MCF 10A (cell line): ENCODE results near the gene LINC01488. TPM values are rescaled to one million over a fixed set of nuclear protein-coding genes. Genes with fewer than 3 reads are reported as not detected.

ENCODE experiments used
- BruUV-seq: library from RNA; stranded (reverse); fragments of 400-500 nt; replicated peaks from 2 replicates; lab custom pipeline; 2021; lab: Mats Ljungman, UMichigan
- CTCF ChIA-PET: fragments of 300-600 bp; sonication (Branson Sonifier 250); formaldehyde crosslinking; extraction: SDS; loops from one replicate; lab custom pipeline; 2021; ENCODE audit warnings: antibody characterized with exemption, inconsistent platforms; lab: Yijun Ruan, JAX
- POLR2A ChIA-PET: fragments of 300-600, 350-650 bp; sonication (Branson Sonifier 250); formaldehyde crosslinking; extraction: SDS; loops from one replicate; lab custom pipeline; 2020; ENCODE audit warnings: antibody characterized with exemption, inconsistent platforms; lab: Yijun Ruan, JAX
- DNase-seq: peaks from one replicate; pipeline ENCODE4 v3.0.0-alpha.2; 2018; ENCODE audit not compliant: unreplicated experiment
- H3K27ac Mint-ChIP-seq: one replicate; pipeline ENCODE4 v1.8.0; 2022; ENCODE audit warnings: mild to moderate bottlenecking, low read depth, mixed read lengths; ENCODE audit not compliant: unreplicated experiment
- H3K27me3 Mint-ChIP-seq: one replicate; pipeline ENCODE4 v1.8.0; 2022; ENCODE audit warnings: mixed read lengths; ENCODE audit not compliant: insufficient read depth, unreplicated experiment
- H3K36me3 Mint-ChIP-seq: one replicate; pipeline ENCODE4 v1.8.0; 2022; ENCODE audit warnings: mild to moderate bottlenecking, moderate library complexity, mixed read lengths; ENCODE audit not compliant: insufficient read depth, unreplicated experiment
- H3K4me1 Mint-ChIP-seq: one replicate; pipeline ENCODE4 v1.8.0; 2022; ENCODE audit warnings: mixed read lengths; ENCODE audit not compliant: insufficient read depth, unreplicated experiment
- H3K4me3 Mint-ChIP-seq: one replicate; pipeline ENCODE4 v1.8.0; 2022; ENCODE audit warnings: mild to moderate bottlenecking, moderate library complexity, mixed read lengths; ENCODE audit not compliant: unreplicated experiment
- H3K9me3 Mint-ChIP-seq: one replicate; pipeline ENCODE4 v1.8.0; 2022; ENCODE audit warnings: mixed read lengths; ENCODE audit not compliant: unreplicated experiment
- intact Hi-C: fragments of 100-400 bp; cut with micrococcal nuclease; formaldehyde crosslinking; loops from 2 replicates; pipeline ENCODE4 v1.14.1; 2022
- total RNA-seq: library from RNA; stranded (reverse); gene quantifications from 2 replicates; pipeline ENCODE4 v1.2.3, GENCODE V29; 2022
- TF ChIP-seq, protein P1 (sequence below): fragments of 200-600 bp; IDR thresholded peaks from one replicate; pipeline ENCODE4 v1.8.0; 2022; ENCODE audit warnings: antibody characterized with exemption, mild to moderate bottlenecking; ENCODE audit not compliant: unreplicated experiment

LINC01488 gene
- total RNA-seq, 1 experiment from 2014 or later: not detected

DNA sequence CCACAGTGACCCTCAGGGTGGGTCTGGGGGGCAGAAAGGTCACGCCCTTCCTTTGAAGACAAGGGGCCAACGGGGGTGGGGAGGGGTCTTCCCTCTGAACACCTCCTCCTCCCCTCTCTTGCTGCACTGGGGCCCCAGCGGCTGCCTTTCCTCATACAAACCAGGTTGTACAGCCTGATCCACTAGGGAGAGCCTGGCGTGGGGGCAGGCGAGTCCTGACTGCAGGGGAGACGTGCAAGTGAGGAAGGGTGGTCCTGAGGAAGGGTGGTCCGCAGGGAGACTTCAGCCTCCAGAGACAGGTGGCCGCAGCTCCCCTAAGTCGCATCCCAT is 43.6 kb upstream of the LINC01488 start:
- Mint-ChIP-seq H3K36me3 (no peaks in the 10 kb centered on the region), H3K4me3 (no peak overlapping the region), H3K27me3 (no peaks in the 10 kb centered on the region), H3K9me3 (no peaks in the 10 kb centered on the region), H3K4me1 (peaks cover 19% of the 10 kb centered on the region), H3K27ac (no peak overlapping the region)
- intact Hi-C loops: no loop called here
- TF ChIP-seq, protein P1, sequence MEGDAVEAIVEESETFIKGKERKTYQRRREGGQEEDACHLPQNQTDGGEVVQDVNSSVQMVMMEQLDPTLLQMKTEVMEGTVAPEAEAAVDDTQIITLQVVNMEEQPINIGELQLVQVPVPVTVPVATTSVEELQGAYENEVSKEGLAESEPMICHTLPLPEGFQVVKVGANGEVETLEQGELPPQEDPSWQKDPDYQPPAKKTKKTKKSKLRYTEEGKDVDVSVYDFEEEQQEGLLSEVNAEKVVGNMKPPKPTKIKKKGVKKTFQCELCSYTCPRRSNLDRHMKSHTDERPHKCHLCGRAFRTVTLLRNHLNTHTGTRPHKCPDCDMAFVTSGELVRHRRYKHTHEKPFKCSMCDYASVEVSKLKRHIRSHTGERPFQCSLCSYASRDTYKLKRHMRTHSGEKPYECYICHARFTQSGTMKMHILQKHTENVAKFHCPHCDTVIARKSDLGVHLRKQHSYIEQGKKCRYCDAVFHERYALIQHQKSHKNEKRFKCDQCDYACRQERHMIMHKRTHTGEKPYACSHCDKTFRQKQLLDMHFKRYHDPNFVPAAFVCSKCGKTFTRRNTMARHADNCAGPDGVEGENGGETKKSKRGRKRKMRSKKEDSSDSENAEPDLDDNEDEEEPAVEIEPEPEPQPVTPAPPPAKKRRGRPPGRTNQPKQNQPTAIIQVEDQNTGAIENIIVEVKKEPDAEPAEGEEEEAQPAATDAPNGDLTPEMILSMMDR: no peak
- no peak for DNase-seq
- no TSS peak for BruUV-seq
- ChIA-PET CTCF (no interaction called here), POLR2A (no interaction called here)

DNA sequence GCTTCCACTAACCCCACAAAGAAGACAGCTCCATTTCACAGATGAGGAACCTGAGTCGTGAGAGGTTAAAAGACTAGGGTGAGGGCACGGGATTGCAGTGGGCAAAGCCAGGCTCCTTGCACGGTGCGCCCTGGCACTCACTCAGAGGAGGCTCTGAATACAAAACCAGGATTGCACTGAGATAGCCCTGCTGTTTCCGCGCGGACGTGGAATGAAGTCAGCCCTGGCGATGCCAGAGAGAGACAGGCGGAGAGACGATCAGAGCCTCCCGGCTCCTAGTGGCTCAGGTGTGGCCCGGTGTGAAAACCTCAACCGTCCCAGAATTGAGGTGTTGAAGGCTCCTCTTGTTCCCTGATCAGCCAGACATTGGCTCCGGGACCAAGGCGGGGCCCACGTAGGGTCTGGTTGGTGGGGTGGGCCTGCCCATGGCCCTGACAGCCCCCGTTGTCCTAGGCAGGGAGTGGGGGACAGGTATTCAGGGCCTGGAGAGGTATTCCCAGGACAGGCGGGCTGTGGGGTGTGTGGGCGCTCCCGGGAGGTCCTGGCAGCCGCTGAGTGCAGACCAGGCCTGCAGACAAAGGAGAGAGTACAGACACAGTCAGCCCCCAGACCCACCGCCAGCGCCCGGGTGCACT is 43.1 kb upstream of the LINC01488 start:
- H3K4me3 Mint-ChIP-seq: no peak overlapping the region
- peaks cover 19% of the 10 kb centered on the region for H3K4me1 Mint-ChIP-seq
- DNase-seq: no peak
- intact Hi-C loops: no loop called here
- ChIA-PET CTCF (no interaction called here), POLR2A (no interaction called here)
- H3K27ac Mint-ChIP-seq: no peak overlapping the region
- H3K9me3 Mint-ChIP-seq: no peaks in the 10 kb centered on the region
- H3K36me3 Mint-ChIP-seq: no peaks in the 10 kb centered on the region
- BruUV-seq: no TSS peak
- H3K27me3 Mint-ChIP-seq: no peaks in the 10 kb centered on the region
- TF ChIP-seq, protein P1: no peak

DNA sequence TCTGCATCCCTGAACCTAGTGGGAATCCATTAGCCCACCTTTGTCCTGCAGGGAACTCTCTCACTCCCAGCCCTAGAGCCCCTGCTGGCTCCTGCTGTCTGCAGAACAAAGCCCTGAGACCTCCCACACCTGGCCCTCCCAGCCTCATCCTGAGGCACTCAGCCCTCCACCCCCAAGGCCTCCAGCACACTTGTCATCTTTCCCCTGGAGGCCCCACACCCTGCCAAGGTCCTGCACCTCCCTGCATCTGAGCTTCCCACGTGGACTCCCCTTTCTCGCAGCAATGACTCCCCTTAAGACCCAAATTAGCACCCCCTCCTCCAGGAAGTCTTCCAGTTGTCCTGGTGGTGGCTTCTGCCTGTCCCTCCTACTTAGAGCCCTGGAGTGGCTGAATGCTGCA is 42.3 kb upstream of the LINC01488 start:
- no TSS peak for BruUV-seq
- POLR2A ChIA-PET: no interaction called here
- no peaks in the 10 kb centered on the region for H3K9me3 Mint-ChIP-seq
- TF ChIP-seq, protein P1: no peak
- no peaks in the 10 kb centered on the region for H3K36me3 Mint-ChIP-seq
- no peak for DNase-seq
- no peak overlapping the region for H3K4me3 Mint-ChIP-seq
- CTCF ChIA-PET: no interaction called here
- intact Hi-C loops: no loop called here
- H3K27ac Mint-ChIP-seq: no peak overlapping the region
- peaks cover 23% of the 10 kb centered on the region for H3K4me1 Mint-ChIP-seq
- no peaks in the 10 kb centered on the region for H3K27me3 Mint-ChIP-seq

DNA sequence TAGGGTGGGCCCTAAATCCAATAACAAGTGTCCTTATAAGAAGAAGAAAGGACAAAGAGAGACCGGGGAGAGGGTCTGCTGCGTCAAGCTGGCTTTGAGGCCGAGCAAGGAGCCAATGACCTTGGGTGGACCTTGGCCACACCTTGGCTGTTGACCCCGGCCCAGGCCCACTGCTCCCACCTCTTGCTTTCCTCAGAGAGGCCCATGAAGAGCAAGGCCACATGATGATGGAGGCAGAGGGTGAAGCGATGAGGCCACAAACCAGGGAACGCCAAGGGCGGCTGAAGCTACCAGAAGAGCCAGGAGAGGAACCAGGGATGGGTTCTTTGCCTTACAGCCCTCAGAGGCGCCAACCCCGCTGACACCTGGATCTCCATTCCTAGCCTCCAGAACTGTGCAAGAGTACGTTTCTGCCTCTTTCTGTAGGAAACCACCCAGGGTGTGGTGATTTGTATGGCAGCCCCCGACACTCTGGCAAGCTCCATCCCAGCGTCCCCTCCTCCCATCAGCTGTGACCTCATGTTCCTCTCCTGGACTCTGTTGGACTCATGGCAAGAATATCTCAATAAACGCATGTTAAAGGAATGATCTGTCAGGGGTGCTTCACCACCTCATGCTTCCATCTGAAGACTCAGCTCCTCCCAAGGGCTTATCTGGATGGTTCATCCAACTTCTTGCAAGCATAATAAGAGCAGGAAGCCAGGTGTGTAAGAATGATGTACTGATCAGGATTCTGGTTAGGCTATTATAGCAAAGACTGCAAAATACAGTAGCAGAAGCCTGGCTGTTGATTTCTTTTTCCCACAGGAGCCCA is 41.6 kb upstream of the LINC01488 start:
- Mint-ChIP-seq H3K4me1 (peaks cover 31% of the 10 kb centered on the region), H3K9me3 (no peaks in the 10 kb centered on the region), H3K27ac (no peak overlapping the region), H3K36me3 (no peaks in the 10 kb centered on the region), H3K4me3 (no peak overlapping the region), H3K27me3 (no peaks in the 10 kb centered on the region)
- TF ChIP-seq, protein P1: no peak
- DNase-seq: no peak
- CTCF ChIA-PET: no interaction called here
- no TSS peak for BruUV-seq
- intact Hi-C loops: loop anchor here (5.0 to 10.0 kb wide), 3 partner anchors 147 to 305 kb away; no protein-coding TSS in a partner anchor
- POLR2A ChIA-PET: no interaction called here
